Measurements from ENCODE around the gene SLC27A3.
A peak's percentile ranks its signal among the peaks of the same experiment; 100 is the strongest.

The SLC27A3 gene

DNA sequence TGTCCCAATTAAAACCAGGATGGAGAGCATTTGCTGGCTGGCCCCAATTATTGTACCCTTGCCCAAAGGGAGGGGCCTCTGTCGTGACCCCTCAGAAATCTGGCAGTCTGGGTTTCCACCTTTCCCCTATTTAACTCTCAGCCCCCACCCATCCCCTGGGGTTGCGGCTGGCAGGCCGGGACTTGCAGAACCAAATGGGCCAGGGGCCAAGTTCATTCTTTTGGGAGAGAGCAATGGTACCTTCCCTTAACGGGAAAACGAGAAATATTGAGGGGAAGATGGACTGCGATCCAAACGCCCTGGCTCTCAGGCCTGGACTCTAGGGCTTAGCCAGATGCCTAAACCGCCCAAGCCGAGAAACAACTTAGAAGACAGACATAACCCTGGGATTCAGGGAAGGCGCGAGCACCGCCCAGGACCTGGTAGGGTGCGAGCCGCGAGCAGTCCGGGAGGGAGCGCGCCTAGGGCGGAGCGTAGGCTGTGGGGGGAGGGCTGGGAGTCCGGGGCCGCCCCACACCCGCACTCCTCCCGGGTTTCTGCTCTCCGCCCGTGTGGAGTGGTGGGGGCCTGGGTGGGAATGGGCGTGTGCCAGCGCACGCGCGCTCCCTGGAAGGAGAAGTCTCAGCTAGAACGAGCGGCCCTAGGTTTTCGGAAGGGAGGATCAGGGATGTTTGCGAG lies at the start of gene SLC27A3:
TSS of gene SLC27A3 (plus strand) at position 628 of the 678 bp plus-strand sequence. CDS start 91 bp downstream, outside the sequence.
- DNase-seq (ENCODE audit: low read depth): no peak

DNA sequence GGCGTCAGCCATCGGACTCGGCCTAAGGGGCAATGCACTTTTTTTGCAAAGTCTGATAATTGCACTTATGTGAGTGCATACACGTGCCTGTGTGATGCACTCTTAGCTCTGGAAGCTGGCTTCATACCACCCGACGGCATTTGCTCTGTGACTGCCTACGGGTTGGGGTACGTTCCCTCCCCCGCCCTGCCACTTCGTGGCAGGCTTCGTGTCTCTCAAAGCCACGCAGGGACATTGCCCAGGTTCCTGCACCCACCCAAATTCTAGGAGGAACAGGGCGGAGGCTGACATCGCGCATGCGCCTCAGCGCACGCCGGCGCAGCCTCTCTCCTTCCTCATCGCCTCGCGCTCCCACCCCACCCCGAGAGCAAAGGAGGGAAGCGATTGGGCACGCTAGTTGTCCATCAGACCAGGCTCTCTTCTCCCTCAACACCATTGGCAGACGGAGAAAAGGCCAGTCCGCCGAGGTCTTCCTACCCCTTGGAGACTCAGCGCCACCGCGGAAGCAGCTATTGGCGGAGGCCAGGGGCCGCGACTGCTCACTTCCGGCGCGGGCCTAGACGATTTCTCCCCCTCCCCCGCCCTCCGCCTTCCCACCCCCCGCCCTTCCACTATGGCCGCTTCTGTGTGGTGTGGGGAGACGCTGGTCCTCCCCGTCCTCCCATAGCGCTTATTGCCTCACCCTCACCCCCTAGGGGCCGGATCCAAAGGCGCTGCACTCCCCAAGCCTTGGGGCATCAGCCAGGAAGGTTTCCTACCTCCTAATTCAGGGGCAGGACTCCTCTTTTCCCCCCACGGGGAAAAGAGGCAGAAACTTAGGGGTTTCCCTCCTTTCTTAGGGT lies 47.5 kb upstream of the SLC27A3 start, which contains the start of gene INTS3:
TSS of gene INTS3 (plus strand) at position 588 of the 842 bp plus-strand sequence. CDS start 585 bp downstream, outside the sequence.
- peak; percentile 100 for DNase-seq (ENCODE audit: low read depth)

DNA sequence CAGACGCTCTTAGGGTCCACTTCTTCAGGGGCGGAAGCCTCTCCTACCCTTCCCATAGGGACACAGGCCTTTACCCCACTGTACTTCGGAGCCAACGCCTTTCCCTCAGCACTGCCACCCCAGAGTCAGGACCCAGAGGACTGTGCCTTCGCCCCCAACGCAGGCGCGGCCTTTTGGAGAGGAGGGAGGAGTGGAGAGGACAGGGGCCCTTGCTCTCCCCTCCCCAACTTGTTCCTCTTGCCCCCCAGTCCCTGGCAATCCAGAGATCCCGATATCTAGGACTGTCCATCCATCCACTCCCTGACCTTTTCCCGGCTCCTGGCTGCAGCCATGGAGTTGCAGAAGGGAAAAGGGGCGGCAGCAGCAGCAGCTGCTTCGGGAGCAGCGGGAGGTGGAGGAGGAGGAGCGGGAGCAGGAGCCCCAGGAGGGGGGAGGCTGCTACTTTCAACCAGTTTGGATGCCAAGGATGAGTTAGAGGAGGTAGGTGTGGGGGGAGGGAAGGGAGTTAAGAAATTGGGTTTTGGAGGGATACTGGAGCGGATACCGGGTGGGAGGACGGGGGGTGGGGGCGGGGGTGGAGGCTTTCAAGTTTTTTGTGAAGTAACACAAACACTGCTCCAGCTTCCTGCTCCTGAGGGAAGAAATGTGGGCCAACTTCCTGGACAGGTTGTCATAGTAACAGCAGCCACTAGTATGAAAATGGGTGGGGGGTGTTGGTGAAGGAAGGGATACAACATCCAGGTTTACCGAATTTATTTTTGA lies 46.7 kb upstream of the SLC27A3 start:
- no peak for DNase-seq (ENCODE audit: low read depth)

- DNase-seq (ENCODE audit: low read depth): no peak
These were observed 44.7 kb upstream of the SLC27A3 start for GRCh38 chr1:153730468-153730988.

DNA sequence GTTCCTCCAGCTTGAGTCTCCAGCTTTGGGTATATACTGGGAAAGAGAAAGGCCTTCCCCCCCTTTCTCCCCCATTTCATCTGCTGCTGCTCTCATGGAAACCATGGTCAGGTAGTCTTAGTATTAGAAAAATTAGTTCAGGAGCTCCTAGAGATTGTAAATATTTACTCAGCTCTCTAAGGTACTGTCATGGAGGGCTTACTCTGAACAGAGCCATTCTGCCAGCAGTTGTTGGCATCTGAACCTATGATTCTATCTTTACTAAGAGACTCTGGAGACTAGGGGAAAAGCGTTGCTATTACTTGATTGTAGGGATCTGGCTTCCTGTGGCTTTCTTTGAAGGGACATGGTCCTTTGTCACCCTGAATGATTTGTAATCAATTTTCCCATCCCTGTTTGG lies 41.2 kb upstream of the SLC27A3 start:
- DNase-seq (ENCODE audit: low read depth): no peak

GRCh38 chr1:153734396-153735089 lies 40.7 kb upstream of the SLC27A3 start:
- no peak for DNase-seq (ENCODE audit: low read depth)

DNA sequence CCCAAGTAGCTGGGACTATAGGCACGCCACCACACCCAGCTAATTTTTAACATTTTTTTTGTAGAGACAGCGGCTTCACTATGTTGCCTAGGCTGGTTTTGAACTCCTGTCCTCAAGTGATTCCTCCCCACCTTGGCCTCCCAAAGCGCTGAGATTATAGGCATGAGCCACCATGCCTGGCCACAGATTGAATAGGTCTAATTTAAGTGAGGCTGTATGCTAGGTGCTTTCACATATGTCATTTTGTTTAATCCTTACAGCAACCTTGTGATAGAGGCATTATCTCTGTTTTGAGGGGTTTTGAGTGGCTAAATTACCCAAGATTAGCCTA lies 40.2 kb upstream of the SLC27A3 start:
- no peak for DNase-seq (ENCODE audit: low read depth)

GRCh38 chr1:153741986-153742385 lies 33.2 kb upstream of the SLC27A3 start:
- DNase-seq (ENCODE audit: low read depth): no peak

DNA sequence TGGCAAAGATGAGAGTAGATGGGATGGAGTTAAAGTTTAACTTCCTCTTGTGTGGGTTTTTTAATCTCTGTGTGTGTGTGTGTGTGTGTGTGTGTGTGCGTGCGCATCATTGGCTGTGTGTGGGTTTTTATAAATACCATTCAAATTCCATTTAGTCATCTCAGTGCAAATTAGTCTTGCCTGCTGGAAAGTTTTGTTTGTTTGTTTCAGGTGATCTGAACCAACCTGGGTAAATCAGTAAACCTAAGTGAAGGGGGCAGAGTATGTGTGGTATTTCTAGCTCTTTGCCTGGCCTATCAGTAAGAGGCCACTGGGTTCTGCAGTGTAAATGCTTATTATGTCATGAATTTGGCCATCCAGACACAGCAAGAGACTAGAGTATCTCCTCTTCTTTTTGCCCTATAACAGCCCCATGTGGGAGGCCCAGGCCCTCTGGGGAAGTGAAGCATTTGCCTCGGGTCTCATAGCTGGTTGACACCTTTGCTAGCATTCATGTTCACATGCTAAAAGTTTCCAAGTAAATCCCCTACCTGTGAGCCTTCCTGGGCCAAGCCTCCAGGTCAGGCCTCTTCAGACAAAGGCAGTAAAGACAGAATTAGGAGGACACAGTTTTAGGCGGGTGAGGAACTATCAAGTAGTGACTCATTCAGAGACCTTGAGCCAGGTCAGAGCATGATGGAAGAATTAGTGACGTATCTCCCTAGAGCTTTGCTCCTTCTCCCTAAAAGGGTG lies 32.6 kb upstream of the SLC27A3 start:
- no peak for DNase-seq (ENCODE audit: low read depth)

DNA sequence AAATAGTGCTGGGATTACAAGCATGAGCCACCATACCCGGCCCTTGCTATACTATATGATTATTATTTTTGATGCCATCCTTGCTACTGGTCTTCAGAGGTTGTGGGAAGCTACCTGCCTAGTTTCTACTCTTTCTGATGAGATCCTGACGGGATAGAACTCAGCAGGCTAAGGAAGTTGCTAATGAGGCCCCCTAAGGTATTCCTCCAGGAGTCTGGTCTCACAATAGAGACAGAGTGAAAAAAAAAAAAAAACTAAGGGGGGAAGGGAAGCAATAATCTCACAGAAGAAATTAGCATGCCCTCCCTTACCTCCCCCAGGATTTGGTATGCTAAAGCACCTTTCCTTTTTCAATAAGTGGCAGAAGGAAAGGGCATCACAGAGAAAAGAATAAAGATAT lies 29.8 kb upstream of the SLC27A3 start:
- no peak for DNase-seq (ENCODE audit: low read depth)

GRCh38 chr1:153746174-153746573 lies 29.0 kb upstream of the SLC27A3 start:
- no peak for DNase-seq (ENCODE audit: low read depth)

GRCh38 chr1:153748903-153749302 lies 26.3 kb upstream of the SLC27A3 start:
- DNase-seq (ENCODE audit: low read depth): no peak

GRCh38 chr1:153749408-153750005 lies 25.7 kb upstream of the SLC27A3 start:
- DNase-seq (ENCODE audit: low read depth): peak; percentile 48

DNA sequence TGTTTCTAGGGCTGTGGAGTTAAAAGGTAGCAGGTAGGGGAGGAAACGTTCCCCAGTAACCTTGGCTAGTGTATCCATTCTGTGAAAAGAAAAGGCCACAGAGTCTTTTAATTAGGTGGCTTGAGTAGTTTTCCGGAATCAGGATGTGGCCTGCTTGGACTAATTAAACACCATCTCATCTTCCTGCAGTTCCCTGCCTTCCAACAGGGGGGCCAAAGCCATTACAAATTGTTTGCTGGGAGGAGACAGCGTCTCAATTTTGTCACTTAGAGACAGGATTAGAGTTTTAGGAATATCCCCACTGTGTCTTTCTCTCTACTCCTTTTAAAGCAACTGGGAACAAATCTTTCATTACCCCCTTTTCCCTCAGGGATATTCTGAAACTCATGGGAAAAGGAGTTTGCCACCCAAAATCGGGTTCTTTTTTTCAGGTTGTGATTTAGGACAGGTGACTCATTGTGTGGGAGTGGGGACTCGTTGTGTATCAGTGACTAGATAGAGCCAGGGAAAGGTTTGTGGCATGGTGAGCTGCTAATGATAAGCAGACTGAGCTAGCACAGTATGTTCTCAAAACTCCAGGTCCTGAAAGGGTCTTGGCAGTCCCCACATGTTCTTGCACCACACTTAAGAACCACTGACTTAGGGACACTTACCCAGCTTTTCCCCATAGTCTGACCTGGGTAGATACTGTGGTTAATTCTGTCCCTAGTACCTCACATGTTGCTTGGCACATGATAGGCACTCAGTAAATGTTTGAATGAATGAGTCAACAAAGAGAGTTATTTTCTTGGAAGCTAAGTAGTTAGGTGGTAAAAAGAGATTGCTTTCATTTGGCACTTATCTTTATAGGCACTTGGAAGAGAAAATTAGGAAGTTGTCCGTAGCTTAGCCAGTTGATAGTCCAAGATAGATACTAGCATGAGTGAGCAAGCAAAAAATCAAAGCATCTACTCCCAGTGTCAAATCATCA lies 24.9 kb upstream of the SLC27A3 start:
- DNase-seq (ENCODE audit: low read depth): no peak

GRCh38 chr1:153752072-153752471 lies 23.1 kb upstream of the SLC27A3 start:
- no peak for DNase-seq (ENCODE audit: low read depth)

DNA sequence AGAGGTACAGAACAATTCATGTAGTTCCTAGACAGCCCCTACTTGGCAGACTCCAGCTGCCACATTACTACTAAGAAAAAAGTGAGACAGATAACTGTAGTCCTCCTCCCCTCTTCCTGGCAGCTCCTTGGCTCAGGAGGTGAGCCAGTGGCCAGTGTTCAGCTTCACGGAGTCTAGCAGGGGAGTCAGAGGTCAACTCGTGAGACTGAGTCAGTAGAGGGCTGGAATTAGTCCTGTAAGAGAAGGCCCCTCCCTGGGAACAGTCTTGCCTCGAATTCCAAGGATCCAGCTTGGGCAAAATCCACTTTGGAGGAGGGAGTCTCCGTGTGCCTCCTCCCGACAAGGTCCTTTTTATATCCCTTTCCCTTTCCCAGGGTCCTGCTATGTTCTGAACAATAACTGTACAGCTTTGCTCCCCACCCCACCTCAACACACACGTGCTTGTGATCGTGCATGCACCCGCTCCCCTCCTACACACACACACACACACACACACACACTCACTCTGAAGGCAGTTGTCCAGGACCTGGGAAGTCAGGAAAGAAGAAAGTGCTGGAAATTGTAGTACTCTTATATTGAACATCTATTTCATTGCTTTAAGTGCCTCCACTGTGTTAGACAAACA lies 22.5 kb upstream of the SLC27A3 start:
- no peak for DNase-seq (ENCODE audit: low read depth)

DNA sequence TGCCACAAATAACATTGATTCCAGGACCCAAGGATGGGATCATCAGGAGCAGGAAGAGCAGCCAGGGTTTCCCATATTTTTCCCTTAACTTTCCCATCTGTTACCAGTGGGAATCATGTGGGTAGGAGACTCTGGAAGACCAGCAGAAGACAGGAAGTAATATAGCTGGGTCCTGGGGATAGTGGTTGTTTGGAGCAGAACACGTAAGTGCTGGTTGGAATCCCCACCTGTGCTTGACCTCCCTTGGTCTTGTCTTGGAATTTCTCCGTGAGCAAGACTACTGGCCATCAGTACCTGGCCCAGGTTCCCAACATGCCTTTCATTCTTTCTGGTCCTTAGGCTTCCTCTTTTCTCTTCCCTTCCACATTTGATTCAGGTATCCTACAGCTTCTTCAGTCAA lies 20.9 kb upstream of the SLC27A3 start:
- DNase-seq (ENCODE audit: low read depth): no peak

- no peak for DNase-seq (ENCODE audit: low read depth)
These were observed 14.8 kb upstream of the SLC27A3 start for GRCh38 chr1:153760440-153760839.
